GM15510 (cell line): ENCODE measurements around the gene FGF13.

Source experiments
- POLR2A ChIP-seq: IDR thresholded peaks from 3 replicates; pipeline ENCODE4 v1.6.1; 2011; ENCODE audit warnings: borderline replicate concordance; ENCODE audit not compliant: insufficient read length; ENCODE audit errors: extremely low read depth

FGF13 gene

DNA sequence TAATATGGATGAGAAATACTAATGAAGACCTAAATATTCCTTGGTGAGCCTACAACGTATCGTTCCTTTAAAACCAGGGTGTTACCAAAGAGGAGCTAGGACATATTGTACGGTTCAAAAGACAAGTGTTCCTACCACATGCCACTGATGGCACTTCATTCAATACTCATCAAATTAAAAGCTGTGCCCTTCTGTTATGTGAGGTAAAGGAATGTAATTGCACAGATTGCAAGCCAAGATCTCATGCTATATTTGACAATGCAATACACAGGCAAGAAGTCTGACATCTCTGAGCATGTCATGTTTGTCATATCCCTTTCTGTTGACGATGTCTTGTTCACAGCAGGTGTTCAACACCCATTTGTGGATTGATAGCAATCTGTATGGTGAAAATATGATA, 6.9 kb downstream of the FGF13 start:
- no peak for TF ChIP-seq POLR2A

DNA sequence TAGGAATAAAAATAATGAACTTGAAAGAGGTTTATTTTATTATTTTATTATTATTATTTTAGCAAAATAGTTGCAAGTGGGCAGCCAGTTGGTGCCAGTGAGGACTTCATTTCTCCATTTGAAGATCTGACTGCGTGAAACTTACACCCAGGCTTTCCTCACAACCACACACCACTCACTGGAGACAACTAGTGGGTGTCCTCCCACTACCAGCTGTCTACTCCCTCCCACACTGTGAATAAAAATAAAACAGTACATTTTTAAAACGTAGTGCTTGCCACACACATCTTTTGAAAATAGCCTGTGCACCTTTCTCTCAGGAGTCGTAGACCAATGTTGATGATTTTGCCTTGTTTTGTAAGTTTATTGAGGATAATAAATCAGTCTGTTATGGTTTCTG, 7.4 kb downstream of the FGF13 start:
- no peak for TF ChIP-seq POLR2A

DNA sequence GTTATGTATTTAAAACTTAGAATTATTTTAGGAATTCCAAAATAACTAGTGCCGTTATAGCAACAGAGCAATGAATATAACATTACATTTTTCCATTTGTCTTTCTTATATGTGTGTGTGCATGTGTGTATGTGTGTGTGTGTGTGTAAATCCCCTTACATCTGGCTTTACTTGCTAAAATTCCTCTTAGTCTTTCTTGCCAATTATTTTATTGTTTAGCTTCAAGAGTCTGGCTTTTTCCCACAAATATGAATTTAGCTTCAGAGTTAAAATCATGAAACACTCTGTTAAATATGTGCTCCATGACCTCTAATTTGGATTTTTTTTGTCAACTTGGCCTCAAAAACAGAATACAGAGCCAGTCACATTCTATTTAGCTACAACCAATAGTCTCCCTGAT, 18.9 kb downstream of the FGF13 start:
- TF ChIP-seq POLR2A: no peak

DNA sequence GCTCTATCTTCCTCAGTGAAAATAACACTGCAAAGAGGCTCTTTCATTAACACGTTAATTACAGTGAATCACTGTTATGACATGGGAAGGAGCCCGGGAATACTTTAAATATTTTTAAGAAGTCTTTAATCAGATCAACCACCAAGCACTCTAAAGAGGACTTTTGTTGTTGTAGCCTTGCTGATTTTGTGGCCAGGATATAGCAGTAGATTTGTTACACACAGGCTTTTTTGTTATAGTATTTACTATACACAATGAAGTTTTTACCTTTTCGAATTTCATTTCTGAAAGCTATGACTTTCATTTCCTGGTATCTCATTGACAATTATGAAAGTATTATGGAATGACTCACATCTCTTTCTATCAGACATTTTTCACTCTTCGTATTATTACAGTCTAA, 20.3 kb downstream of the FGF13 start:
- no peak for TF ChIP-seq POLR2A

DNA sequence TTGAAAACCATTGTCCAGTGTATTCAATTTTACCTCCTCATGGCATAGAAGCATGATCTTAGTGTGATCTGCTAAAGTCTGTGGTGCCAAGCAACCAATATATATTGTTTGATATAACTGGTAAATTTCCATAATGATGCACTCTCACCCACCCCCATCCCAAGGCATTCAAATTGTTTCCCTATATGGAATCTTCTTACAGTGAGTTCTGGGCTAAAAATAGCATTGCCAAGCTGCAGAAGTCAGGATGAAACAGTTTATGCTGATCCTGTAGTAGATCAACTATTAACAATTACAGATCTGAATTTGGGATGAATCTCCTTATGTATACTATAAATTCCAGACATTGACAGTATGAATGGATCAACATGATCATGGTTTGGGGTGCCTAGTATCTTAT, 20.9 kb downstream of the FGF13 start:
- TF ChIP-seq POLR2A: no peak

DNA sequence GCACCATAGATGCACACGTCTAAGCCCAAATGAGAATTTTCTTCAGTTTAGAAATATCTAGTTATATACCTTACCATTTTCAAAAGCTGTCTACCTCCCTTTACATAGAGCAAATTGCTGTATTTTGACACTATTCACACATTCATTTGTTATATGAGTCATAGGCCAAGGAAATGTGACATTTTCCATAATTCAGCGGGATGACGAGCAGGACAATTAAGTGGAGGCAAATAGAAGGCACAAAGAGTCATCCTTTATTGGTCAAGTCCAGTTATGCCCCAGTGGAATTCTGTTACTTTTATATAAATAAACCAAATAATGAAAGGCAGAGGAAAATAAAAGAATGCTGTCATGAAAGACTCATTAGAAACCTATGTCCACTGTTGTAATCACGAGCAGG, 27.9 kb downstream of the FGF13 start:
- no peak for TF ChIP-seq POLR2A

DNA sequence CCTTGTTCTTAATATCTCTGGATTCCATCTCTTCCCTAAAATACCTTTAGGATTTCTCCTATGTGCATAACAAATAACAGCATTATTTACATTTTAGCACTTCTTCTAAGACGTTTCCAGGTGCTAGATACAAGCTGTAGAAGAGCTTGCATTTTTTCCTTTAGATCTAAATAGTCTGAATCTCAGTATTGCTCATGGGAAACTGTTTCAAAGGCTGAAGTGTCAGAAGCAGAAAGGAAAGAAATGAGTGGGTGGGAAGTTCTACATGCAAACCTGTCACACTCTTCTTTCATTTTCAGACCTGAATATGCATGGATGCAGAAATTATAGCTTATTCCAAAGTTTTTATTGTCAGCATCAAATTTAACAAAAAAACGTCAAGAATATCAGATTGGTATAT, 41.8 kb downstream of the FGF13 start:
- no peak for TF ChIP-seq POLR2A

DNA sequence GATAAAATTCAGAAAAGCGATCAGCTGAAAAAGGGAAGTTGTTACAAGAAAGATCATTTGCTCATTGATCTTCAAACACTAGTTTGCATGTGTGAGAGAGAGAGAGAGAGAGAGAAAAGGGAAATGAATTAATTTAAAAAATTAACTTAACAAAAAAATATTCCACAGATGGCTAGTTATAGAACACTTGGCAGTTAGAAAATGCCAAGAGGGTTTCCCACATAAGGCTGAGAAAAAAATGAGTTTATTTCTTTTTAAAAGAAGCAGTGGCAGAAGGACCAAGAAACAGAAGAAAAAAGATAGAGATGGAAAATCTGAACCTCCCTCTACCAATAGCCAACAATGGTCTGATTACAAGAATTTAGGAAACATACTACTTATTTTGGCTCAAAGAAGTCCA, 47.1 kb downstream of the FGF13 start:
- no peak for TF ChIP-seq POLR2A

DNA sequence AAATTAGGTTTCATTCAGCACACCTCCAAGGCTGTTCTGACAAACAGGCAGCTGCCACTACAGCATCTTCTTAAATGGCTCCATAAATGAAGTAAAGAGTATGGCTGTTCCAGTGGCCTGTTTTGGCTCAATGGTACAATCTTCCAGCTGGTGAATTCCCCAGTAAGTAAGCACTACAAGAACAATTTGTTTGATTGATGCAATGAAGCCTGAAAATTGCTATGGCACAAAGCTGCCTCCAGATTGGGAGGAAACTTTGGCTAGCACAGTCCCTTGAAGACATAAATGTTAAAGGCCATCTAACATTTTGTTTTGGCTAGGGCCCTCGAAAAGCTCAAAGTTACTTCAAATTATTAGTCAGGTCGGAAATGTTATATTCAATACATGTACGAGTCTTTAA, 47.5 kb downstream of the FGF13 start:
- TF ChIP-seq POLR2A: no peak

DNA sequence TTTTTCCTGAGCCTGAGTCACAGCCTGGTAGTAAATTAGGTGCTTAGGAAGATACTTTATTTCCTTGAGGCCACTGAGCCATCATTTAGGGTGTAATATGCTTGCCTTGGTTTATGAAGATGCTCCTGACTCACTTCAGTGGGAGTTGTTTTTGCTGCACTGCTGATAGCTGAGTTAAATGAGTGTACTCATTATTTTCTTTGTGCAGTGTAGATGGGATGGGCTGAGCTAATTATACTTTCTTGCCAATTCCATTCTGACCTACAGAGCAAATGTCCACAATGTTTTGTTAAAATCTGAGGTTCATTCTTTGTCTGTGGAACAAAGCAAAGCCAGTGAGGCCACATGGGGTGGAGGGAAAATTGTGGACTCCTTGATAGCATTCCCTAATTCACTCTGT, 60.0 kb downstream of the FGF13 start:
- TF ChIP-seq POLR2A: no peak

DNA sequence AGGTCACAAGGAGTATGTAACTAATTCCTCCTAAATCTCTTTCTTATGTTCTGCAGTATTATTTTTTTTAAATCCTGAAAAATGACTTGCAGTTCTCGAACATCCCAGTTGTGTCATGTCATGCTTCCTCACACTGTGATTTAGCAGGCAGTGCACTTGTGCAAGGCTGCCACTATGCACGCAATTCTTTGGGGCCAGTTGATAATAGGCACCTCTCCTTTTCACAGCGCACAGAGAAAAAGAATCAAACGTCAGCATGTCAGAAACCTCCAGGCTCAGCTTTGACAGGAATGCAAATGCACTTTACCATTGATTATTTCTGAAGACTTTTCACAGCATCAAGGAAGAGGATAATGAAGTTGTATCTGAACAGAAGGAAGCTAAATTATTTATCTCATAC, 62.9 kb downstream of the FGF13 start:
- no peak for TF ChIP-seq POLR2A

DNA sequence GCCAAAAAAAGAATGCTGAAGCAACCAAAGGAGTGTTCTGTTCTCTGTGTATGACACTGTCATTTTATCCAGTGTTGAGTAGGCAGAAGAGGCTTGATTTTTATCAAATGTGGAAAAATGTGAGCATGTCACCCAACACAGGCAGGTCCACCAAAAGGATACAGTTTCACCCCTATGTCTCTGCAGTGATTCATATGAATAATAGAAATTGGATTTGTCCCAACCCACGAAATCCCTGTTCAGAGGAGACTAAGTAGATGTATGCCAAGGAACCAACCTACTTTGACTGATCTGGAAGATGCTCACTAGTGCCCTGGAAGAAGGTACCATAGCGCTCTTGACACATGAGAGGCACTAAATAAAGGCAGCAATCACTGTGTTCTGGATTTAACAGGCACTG, 72.5 kb downstream of the FGF13 start:
- TF ChIP-seq POLR2A: no peak
